Epithelial cell of proximal tubule (primary cell): Measurements from ENCODE around the gene BACH2. TPM values are rescaled to one million over a fixed set of nuclear protein-coding genes. Genes with fewer than 3 reads are reported as not detected.
"Not testable (repeated sequence)": the region's sequence is repeated elsewhere in the genome, so short reads cannot be mapped to it uniquely, and the experiment has no call there.

Experiments
- DNase-seq: peaks from one replicate; pipeline ENCODE4 v3.0.0-alpha.2; 2011; ENCODE audit warnings: low read depth
- H3K4me3 ChIP-seq: 2 replicates; pipeline ENCODE4 v1.5.1; 2011; ENCODE audit warnings: low read depth, mild to moderate bottlenecking, low read length
- total RNA-seq: library from RNA; depleted of rRNA; stranded (reverse); fragments of >200 nt; gene quantifications from 2 replicates; pipeline ENCODE4 v1.2.3, GENCODE V29; 2015
- TF ChIP-seq, protein P1 (sequence below): conservative IDR thresholded peaks from 2 replicates; pipeline ENCODE4 v1.5.1; 2012; ENCODE audit warnings: low read depth, mild to moderate bottlenecking, low read length

BACH2 gene
- 0.58 and 0.69 TPM in 2 replicates for total RNA-seq

GRCh38 chr6:90296341-90297114 is at the start of gene BACH2:
BACH2 (minus strand) TSS chr6:90296843; CDS start chr6:90008844, 287,999 bp downstream.
- TF ChIP-seq, protein P1, sequence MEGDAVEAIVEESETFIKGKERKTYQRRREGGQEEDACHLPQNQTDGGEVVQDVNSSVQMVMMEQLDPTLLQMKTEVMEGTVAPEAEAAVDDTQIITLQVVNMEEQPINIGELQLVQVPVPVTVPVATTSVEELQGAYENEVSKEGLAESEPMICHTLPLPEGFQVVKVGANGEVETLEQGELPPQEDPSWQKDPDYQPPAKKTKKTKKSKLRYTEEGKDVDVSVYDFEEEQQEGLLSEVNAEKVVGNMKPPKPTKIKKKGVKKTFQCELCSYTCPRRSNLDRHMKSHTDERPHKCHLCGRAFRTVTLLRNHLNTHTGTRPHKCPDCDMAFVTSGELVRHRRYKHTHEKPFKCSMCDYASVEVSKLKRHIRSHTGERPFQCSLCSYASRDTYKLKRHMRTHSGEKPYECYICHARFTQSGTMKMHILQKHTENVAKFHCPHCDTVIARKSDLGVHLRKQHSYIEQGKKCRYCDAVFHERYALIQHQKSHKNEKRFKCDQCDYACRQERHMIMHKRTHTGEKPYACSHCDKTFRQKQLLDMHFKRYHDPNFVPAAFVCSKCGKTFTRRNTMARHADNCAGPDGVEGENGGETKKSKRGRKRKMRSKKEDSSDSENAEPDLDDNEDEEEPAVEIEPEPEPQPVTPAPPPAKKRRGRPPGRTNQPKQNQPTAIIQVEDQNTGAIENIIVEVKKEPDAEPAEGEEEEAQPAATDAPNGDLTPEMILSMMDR = no peak
- H3K4me3 ChIP-seq = peak within 1 kb of the TSS; percentile 63
- DNase-seq = no peak

- TF ChIP-seq, protein P1 = peak; percentile 48
- no peak overlapping the region for H3K4me3 ChIP-seq
- no peak for DNase-seq
Observed at GRCh38 chr6:90343576-90343975, 46.9 kb upstream of the BACH2 start.

DNA sequence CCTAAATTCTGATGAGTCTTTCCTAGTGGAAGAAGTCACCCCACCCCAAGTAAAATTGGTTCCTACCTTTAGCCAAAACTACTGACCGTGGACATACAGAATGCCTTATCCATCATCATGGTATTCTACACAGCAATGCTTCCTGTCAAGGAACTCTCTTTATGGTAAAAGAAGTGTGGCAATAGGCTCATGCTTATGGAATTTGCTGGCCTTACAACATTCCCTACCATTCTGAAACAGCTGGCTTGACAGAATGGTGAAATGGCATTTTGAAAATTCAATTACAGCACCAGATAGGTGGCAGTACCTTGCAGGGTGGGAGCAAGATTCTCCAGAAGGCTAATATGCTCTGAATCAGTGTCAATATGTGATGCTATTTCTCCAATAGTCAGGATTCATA is 41.8 kb upstream of the BACH2 start:
- H3K4me3 ChIP-seq = no peak overlapping the region
- TF ChIP-seq, protein P1 = no peak
- no peak for DNase-seq

GRCh38 chr6:90336388-90336947 is 39.8 kb upstream of the BACH2 start:
- DNase-seq = no peak
- TF ChIP-seq, protein P1 = no peak
- H3K4me3 ChIP-seq = no peak overlapping the region

DNA sequence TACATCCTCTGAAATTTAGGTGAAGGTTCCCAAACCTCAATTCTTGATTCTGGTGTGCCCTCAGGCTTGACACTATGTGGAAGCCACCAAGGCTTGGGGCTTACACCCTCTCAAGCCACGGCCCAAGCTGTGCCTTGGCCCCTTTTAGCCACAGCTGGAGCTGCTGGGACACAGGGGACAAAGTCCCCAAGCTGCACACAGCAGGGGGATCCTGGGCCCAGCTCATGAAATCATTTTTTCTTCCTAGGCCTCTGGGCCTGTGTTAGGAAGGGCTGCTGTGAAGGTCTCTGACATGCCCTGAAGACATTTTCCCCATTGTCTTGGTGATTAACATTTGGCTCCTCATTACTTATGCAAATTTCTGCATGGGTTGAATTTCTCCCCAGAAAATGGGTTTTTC is 37.3 kb upstream of the BACH2 start:
- TF ChIP-seq, protein P1 = no peak
- H3K4me3 ChIP-seq = no peak overlapping the region
- DNase-seq = no peak

DNA sequence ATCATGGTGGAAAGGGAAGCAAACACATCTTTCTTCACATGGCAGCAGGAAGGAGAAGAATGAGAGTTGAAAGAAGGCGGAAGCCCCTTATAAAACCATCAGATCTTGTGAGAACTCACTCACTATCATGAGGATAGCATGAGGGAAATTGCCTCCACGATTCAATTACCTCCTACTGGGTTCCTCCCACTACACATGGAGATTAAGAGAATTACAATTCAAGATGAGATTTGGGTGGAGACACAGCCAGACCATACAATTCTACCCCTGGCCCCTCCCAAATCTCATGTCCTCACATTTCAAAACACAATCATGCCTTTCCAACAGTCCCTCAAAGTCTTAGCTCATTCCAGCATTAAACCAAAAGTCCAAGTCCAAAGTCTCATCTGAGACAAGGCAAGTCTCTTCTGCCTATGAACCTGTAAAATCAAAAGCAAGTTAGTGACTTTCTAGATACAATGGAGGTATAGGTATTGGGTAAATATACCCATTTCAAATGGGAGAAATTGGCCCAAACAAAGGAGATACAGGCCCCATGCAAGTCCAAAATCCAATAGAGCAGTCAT is 36.4 kb upstream of the BACH2 start:
- H3K4me3 ChIP-seq, DNase-seq: not testable (repeated sequence)

DNA sequence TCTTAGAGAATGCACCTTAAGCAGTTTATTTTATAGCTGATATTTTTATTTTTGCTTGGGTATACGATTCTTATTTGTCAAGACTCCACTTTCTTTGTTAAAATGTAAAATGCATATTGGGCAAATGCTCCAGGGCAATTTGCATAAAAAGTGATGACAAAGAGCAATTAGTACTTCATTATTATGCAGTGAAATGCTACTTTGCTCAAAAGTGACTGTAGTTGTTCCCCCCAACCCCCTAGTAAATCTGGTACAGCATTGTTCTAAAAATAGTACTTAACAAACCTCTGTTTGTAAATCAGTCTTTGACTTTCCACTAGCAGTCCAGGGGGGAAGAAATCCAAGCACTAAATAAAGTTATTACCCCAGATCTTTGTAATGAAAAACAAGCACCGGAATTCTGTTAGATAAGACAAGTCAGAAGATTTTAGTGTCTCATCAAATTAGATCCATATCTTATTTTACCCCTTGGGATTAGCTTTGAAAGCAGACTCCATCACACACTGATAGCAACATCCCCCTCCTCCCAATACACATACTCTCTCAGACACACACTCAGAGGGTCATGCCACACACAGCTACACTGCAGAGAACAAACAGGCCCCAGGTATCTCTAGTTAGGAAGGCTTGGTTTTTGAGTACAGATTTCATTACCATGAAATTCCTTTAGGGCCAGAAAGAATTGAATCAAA is 32.9 kb upstream of the BACH2 start:
- TF ChIP-seq, protein P1 = no peak
- DNase-seq = no peak
- no peak overlapping the region for H3K4me3 ChIP-seq
